Type B pancreatic cell (in vitro differentiated cells): Measurements from ENCODE around the gene CCNJL. TPM values are rescaled to one million over a fixed set of nuclear protein-coding genes. Genes with fewer than 3 reads are reported as not detected.
A peak's percentile ranks its signal among the peaks of the same experiment; 100 is the strongest.

Experiments used
- DNase-seq: peaks from one replicate; pipeline ENCODE4 v3.0.0; 2021; ENCODE audit warnings: mixed read lengths; ENCODE audit not compliant: unreplicated experiment; ENCODE audit errors: extremely low spot score
- H3K27ac Mint-ChIP-seq: 2 replicates; pipeline ENCODE4 v1.8.0; 2021; ENCODE audit warnings: mild to moderate bottlenecking, mixed read lengths
- H3K27me3 Mint-ChIP-seq: 2 replicates; pipeline ENCODE4 v1.8.0; 2021; ENCODE audit warnings: mixed read lengths
- H3K36me3 Mint-ChIP-seq: 2 replicates; pipeline ENCODE4 v1.8.0; 2021; ENCODE audit warnings: mixed read lengths
- H3K4me1 Mint-ChIP-seq: one replicate; pipeline ENCODE4 v1.8.0; 2021; ENCODE audit warnings: mixed read lengths; ENCODE audit not compliant: unreplicated experiment
- H3K4me3 Mint-ChIP-seq: 2 replicates; pipeline ENCODE4 v1.8.0; 2021; ENCODE audit warnings: mild to moderate bottlenecking, mixed read lengths
- H3K9me3 Mint-ChIP-seq: 2 replicates; pipeline ENCODE4 v1.8.0; 2021; ENCODE audit warnings: mixed read lengths
- CTCF ChIP-seq: fragments of 200-600 bp; sonication (generic); conservative IDR thresholded peaks from 2 replicates; pipeline ENCODE4 v1.5.0; 2021; ENCODE audit warnings: antibody characterized with exemption, mild to moderate bottlenecking
- total RNA-seq: library from RNA; stranded (reverse); gene quantifications from 2 replicates; pipeline ENCODE4 v1.2.1, GENCODE V29; 2021; ENCODE audit warnings: low replicate concordance

The CCNJL gene
- total RNA-seq, 1 donor from 2014 or later: 16.6 TPM

- TF ChIP-seq CTCF: no peak
- Mint-ChIP-seq H3K9me3 (no peaks in the 10 kb centered on the region), H3K27me3 (peaks cover 17% of the 10 kb centered on the region), H3K36me3 (peaks cover 6% of the 10 kb centered on the region), H3K4me1 (peaks cover 19% of the 10 kb centered on the region), H3K4me3 (peak overlapping the region; percentile 66), H3K27ac (no peak overlapping the region)
- DNase-seq: no peak
These were observed 2.2 kb downstream of the CCNJL start for GRCh38 chr5:160310140-160310539.

GRCh38 chr5:160306696-160307095 is 5.7 kb downstream of the CCNJL start:
- Mint-ChIP-seq H3K36me3 (peaks cover 6% of the 10 kb centered on the region), H3K27me3 (peaks cover 8% of the 10 kb centered on the region), H3K9me3 (no peaks in the 10 kb centered on the region), H3K4me1 (peaks cover 13% of the 10 kb centered on the region), H3K27ac (no peak overlapping the region), H3K4me3 (no peak overlapping the region)
- no peak for TF ChIP-seq CTCF
- no peak for DNase-seq

- no peak overlapping the region for H3K4me3 Mint-ChIP-seq
- no peaks in the 10 kb centered on the region for H3K27me3 Mint-ChIP-seq
- peaks cover 6% of the 10 kb centered on the region for H3K36me3 Mint-ChIP-seq
- no peaks in the 10 kb centered on the region for H3K9me3 Mint-ChIP-seq
- no peak for DNase-seq
- peaks cover 7% of the 10 kb centered on the region for H3K4me1 Mint-ChIP-seq
- no peak overlapping the region for H3K27ac Mint-ChIP-seq
- TF ChIP-seq CTCF: no peak
These were observed 7.0 kb downstream of the CCNJL start for GRCh38 chr5:160305319-160305718.

- H3K36me3 Mint-ChIP-seq: peaks cover 2% of the 10 kb centered on the region
- H3K27me3 Mint-ChIP-seq: no peaks in the 10 kb centered on the region
- no peak overlapping the region for H3K27ac Mint-ChIP-seq
- no peak overlapping the region for H3K4me3 Mint-ChIP-seq
- no peaks in the 10 kb centered on the region for H3K9me3 Mint-ChIP-seq
- DNase-seq: no peak
- peaks cover 4% of the 10 kb centered on the region for H3K4me1 Mint-ChIP-seq
- no peak for TF ChIP-seq CTCF
These were observed 8.7 kb downstream of the CCNJL start for GRCh38 chr5:160303690-160304089.

GRCh38 chr5:160298189-160298588 is 14.2 kb downstream of the CCNJL start:
- Mint-ChIP-seq H3K27ac (peak overlapping the region; percentile 53), H3K4me3 (no peak overlapping the region), H3K9me3 (no peaks in the 10 kb centered on the region), H3K36me3 (peaks cover 5% of the 10 kb centered on the region), H3K4me1 (peaks cover 15% of the 10 kb centered on the region), H3K27me3 (no peaks in the 10 kb centered on the region)
- TF ChIP-seq CTCF: no peak
- no peak for DNase-seq

GRCh38 chr5:160297776-160298175 is 14.6 kb downstream of the CCNJL start:
- Mint-ChIP-seq H3K36me3 (peaks cover 5% of the 10 kb centered on the region), H3K9me3 (no peaks in the 10 kb centered on the region), H3K4me3 (no peak overlapping the region), H3K27ac (peak overlapping the region; percentile 53), H3K27me3 (no peaks in the 10 kb centered on the region), H3K4me1 (peaks cover 15% of the 10 kb centered on the region)
- no peak for TF ChIP-seq CTCF
- no peak for DNase-seq
